Colonic mucosa (tissue), 4 donors: ENCODE measurements around the gene POLD4. TPM values are rescaled to one million over a fixed set of nuclear protein-coding genes. Genes with fewer than 3 reads are reported as not detected.
"Not testable (repeated sequence)": the region's sequence is repeated elsewhere in the genome, so short reads cannot be mapped to it uniquely, and the experiment has no call there.

Source experiments
- DNase-seq: peaks from one replicate; pipeline ENCODE4 v3.0.0-alpha.2; 2020
- H3K27ac ChIP-seq: fragments of 200-600 bp; one replicate; pipeline ENCODE4 v1.8.0; 2021
- H3K27me3 ChIP-seq: fragments of 200-600 bp; one replicate; pipeline ENCODE4 v1.8.0; 2021
- H3K36me3 ChIP-seq: fragments of 200-600 bp; one replicate; pipeline ENCODE4 v1.8.0; 2021
- H3K4me1 ChIP-seq: fragments of 200-600 bp; one replicate; pipeline ENCODE4 v1.8.0; 2021; ENCODE audit warnings: mild to moderate bottlenecking
- H3K4me3 ChIP-seq: fragments of 200-600 bp; one replicate; pipeline ENCODE4 v1.8.0; 2021
- H3K9ac ChIP-seq, 2 donors: one replicate each; pipeline ENCODE4 v1.7.0; 2013; ENCODE audit warnings: control low read depth in 2 of 2, low read depth in 2 of 2, low read length in 2 of 2
- H3K9me3 ChIP-seq: fragments of 200-600 bp; one replicate; pipeline ENCODE4 v1.8.0; 2021
- intact Hi-C: fragments of 100-400 bp; cut with DNase I; formaldehyde crosslinking; loops from one replicate; pipeline ENCODE4 v1.14.1; 2022
- total RNA-seq, 2 donors: library from RNA; stranded (reverse); fragmentation: NEBNext Ultra II Directional in 1 of 2; extraction: Animal tissue kit (Norgen Biotek cat#: 25700) in 1 of 2; gene quantifications; one replicate each; pipeline ENCODE4 v1.2.1, GENCODE V29; 2021
- TF ChIP-seq, protein P1 (sequence below): fragments of 200-600 bp; IDR thresholded peaks from one replicate; pipeline ENCODE4 v1.8.0; 2022; ENCODE audit warnings: antibody characterized with exemption, mild to moderate bottlenecking
- donor health status: healthy.
- donor health status: DM: no; HTN: no; CAD: no.
- donor health status: DM: no; HTN: no; CAD: no.

The POLD4 gene
- total RNA-seq = 100 to 1,000 TPM; 186 to 203 TPM

DNA sequence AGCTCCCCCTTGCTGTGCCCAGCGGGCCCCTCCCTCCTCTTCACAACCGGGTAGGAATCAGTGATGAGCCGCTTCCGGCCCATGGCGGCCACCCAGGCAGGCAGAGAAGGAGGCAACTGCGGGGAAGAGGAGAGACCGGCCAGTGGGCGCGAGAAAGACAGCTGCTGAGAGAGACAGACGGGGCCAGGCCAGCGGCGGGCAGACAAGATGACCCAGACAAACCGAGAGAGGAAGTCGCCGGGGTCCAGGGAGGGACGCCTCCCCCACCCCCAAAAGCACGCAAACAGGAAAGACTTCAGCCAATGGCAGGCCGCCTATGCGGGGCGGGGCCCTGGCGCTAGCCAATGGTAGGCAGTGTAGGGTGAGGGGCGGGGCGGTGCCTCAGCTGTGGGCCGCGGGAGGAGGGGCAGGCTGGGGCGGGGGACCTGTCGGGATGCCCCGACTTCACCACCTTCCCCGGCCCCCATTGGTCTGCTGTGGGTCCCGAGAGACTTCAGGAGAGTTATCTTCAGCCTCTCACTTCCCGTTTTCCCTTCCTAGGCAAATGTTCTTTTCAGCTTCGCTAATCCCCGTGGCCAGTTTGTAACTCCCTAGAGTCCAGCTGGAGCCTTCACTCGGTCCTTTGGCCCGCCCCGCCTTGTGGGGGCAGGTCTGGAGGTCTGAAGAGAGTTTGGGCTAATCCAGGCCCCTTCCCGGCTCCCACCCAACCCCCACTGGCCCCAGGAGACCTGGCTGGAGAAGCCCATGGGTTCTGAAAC lies at the start of gene POLD4:
Gene POLD4 (minus strand): TSS at position 230 of the 758 bp plus-strand sequence. CDS start 147 bp downstream, at position 83.
- TF ChIP-seq, protein P1, sequence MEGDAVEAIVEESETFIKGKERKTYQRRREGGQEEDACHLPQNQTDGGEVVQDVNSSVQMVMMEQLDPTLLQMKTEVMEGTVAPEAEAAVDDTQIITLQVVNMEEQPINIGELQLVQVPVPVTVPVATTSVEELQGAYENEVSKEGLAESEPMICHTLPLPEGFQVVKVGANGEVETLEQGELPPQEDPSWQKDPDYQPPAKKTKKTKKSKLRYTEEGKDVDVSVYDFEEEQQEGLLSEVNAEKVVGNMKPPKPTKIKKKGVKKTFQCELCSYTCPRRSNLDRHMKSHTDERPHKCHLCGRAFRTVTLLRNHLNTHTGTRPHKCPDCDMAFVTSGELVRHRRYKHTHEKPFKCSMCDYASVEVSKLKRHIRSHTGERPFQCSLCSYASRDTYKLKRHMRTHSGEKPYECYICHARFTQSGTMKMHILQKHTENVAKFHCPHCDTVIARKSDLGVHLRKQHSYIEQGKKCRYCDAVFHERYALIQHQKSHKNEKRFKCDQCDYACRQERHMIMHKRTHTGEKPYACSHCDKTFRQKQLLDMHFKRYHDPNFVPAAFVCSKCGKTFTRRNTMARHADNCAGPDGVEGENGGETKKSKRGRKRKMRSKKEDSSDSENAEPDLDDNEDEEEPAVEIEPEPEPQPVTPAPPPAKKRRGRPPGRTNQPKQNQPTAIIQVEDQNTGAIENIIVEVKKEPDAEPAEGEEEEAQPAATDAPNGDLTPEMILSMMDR = no peak
- peaks cover 38% of the 10 kb centered on the region for H3K4me1 ChIP-seq
- H3K9me3 ChIP-seq = no peaks in the 10 kb centered on the region
- peak within 1 kb of the TSS; percentile 67 for H3K4me3 ChIP-seq
- intact Hi-C loops = no loop called here
- H3K27ac ChIP-seq = peak within 1 kb of the TSS; percentile 100
- peak within 1 kb of the TSS; percentile 97 to 100 for H3K9ac ChIP-seq
- H3K36me3 ChIP-seq = no peaks in the 10 kb centered on the region
- DNase-seq = peak; percentile 99
- no peaks in the 10 kb centered on the region for H3K27me3 ChIP-seq

DNA sequence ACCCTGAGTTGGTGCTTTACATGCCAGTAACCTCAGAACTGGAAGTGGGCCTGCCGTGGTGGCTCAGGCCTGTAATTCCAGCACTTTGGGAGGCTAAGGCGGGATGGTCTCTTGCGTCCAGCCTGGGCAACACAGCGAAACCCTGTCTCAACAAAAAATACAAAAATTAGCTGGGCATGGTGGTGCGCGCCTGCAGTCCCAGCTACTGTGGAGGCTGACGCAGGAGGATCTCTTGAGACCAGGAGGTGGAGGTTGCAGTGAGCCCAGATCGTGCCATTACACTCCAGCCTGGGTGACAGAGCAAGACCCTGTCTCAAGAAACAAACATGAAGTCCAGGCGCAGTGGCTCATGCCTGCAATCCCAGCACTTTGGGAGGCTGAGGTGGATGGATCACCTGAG lies 49.7 kb upstream of the POLD4 start:
- DNase-seq, intact Hi-C loops, H3K27me3 ChIP-seq, H3K36me3 ChIP-seq, H3K9me3 ChIP-seq, H3K9ac ChIP-seq: not testable (repeated sequence)
- H3K4me1 ChIP-seq = peaks cover 14% of the 10 kb centered on the region
- H3K27ac ChIP-seq = peak overlapping the region; percentile 61
- H3K4me3 ChIP-seq = peak overlapping the region; percentile 25

DNA sequence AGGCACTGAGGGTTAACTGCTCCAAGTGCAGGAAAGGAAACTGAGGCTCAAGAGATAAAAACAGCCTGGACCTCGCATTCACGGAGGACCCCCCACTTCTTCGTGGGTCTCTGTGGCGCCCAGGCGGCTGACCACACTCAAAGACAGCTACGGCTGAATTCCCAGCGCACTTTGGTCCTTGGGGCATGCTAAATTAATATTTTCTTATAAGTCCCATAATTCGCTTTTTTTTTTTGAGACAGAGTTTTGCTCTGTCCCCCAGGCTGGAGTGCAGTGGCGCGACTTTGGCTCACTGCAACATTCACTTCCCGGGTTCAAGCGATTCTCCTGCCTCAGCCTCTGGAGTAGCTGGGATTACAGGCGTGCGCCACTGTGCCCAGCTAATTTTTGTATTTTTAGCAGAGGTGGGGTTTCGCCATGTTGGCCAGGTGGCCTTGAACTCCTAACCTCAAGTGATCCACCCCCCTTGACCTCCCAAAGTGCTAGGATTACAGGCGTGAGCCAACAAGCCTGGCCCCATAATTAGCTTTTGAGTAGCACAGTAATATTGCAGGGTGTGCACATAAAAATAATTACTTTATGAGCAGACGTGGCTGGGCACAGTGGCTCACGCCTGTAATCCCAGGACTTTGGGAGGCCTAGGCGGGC lies 49.0 kb upstream of the POLD4 start:
- H3K4me1 ChIP-seq = peaks cover 14% of the 10 kb centered on the region
- intact Hi-C loops = not testable (repeated sequence)

DNA sequence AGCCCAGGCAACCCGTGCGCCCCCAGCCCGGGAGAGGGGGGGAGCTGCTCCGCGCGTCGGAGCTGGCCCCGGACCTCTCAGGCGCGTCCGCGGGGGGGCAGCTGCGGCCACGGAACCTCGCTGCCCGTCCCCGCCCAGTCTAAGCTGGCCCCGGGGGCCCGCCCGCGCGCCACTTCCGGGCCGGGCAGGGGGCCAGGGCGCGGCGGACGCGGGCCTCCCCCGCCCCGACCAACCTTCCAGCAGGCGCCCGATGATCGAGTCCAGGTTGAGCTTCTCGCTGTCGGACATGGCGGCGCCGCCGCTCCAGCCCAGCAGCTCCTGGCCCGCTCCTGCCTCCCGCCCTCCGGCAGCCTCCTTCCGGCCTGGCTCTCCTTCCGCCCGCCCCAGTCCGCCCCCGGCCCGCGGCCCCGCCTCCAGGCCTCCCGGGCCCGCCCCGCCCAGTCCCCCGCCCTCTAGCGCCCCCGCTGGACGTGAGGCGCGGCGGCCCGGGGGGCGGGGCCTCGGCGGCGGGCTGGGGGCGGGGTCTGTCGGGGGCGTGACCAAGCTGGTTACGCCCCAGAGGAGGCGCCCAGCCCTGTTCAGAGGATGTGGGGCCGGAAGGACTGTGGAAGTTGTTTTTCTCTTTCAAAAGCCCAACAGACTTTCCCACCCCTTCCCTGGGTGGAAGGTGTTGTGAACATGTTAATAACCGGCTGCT lies 48.3 kb upstream of the POLD4 start, which contains the start of gene PPP1CA:
Gene PPP1CA (minus strand): TSS at position 364 of the 697 bp plus-strand sequence. CDS start 76 bp downstream, at position 288.
- intact Hi-C loops = no loop called here
- peak within 1 kb of the TSS; percentile 94 for H3K4me3 ChIP-seq
- TF ChIP-seq, protein P1 = peak; percentile 21
- peak; percentile 93 for DNase-seq
- peaks cover 17% of the 10 kb centered on the region for H3K36me3 ChIP-seq
- H3K27ac ChIP-seq = peak within 1 kb of the TSS; percentile 92
- no peaks in the 10 kb centered on the region for H3K9me3 ChIP-seq
- H3K27me3 ChIP-seq = no peaks in the 10 kb centered on the region
- peak within 1 kb of the TSS; percentile 96 to 97 for H3K9ac ChIP-seq
- H3K4me1 ChIP-seq = peaks cover 14% of the 10 kb centered on the region

More for the DNA sequence above, 49.0 kb upstream of the POLD4 start:
- Histone ChIP-seq H3K9ac (peak overlapping the region; percentile 70 to 85), H3K36me3 (peaks cover 16% of the 10 kb centered on the region), H3K27ac (peak overlapping the region; percentile 92), H3K4me3 (peak overlapping the region; percentile 15)
- not testable (repeated sequence) for H3K27me3 ChIP-seq, DNase-seq, H3K9me3 ChIP-seq

DNA sequence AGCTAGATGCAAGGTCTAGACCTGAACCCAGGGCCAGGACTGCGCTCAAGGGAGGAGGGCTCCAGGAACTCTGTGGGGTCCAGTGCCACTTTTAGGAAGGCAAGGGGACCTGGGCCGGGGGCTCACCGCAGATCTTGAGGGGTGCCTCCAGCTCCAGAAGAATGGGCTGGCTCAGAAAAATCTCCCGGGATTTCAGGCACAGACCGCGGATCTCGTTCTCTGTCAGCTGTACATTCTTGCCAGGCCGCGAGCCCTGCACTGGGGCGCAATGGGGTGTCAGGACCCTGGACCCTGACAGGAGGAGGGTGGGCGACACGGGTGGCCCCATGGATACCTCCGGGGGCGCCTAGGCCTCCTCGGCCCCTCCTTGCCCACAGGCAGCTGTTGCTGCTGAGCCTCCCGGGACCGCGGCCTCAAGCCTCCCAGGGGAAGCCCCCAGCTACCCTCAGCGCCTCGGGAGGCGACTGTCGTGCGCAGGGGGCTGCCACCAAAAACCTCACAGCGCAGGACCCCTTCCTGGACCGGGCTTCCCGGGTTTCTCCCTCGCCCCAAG lies 47.7 kb upstream of the POLD4 start:
- Histone ChIP-seq H3K9ac (peak overlapping the region; percentile 96 to 97), H3K9me3 (no peaks in the 10 kb centered on the region), H3K4me3 (peak overlapping the region; percentile 94), H3K4me1 (peaks cover 14% of the 10 kb centered on the region), H3K27ac (peak overlapping the region; percentile 92), H3K36me3 (peaks cover 17% of the 10 kb centered on the region), H3K27me3 (no peaks in the 10 kb centered on the region)
- intact Hi-C loops = no loop called here
- TF ChIP-seq, protein P1 = no peak
- DNase-seq = no peak
